HepG2 (cell line): ENCODE results near the gene RITA1. TPM values are rescaled to one million over a fixed set of nuclear protein-coding genes. Genes with fewer than 3 reads are reported as not detected.

Source experiments
- ATF1 ChIP-seq: IDR thresholded peaks from 2 replicates; pipeline ENCODE4 v1.6.1; 2016; ENCODE audit warnings: mild to moderate bottlenecking, control low read depth
- CTCF ChIP-seq: sonication (generic); formaldehyde crosslinking; IDR thresholded peaks from 2 replicates; pipeline ENCODE4 v1.5.0; 2020; ENCODE audit warnings: mild to moderate bottlenecking, missing genetic modification reagents, moderate library complexity
- EEA1 ChIP-seq: sonication (generic); formaldehyde crosslinking; IDR thresholded peaks from 2 replicates; pipeline ENCODE4 v1.5.1; 2020; ENCODE audit warnings: mild to moderate bottlenecking, missing genetic modification reagents, borderline replicate concordance
- KAT2B ChIP-seq: fragments of 150-350 bp; IDR thresholded peaks from 2 replicates; pipeline ENCODE4 v1.6.1; 2014; ENCODE audit warnings: low read depth, low read length, borderline replicate concordance
- MIER3 ChIP-seq: IDR thresholded peaks from 2 replicates; pipeline ENCODE4 v1.6.1; 2016; ENCODE audit warnings: missing compliant biosample characterization, borderline replicate concordance
- NR2F1 ChIP-seq, 2 experiments: fragments of 450-650 bp in 1 of 2; formaldehyde crosslinking in 1 of 2; IDR thresholded peaks; 2 replicates each; pipeline versions ENCODE4 v1.5.0 to v1.6.1; 2016 to 2020; ENCODE audit warnings: mild to moderate bottlenecking in 1 of 2, missing compliant biosample characterization in 1 of 2, missing genetic modification reagents in 1 of 2, moderate library complexity in 1 of 2
- PHF8 ChIP-seq: sonication (generic); formaldehyde crosslinking; IDR thresholded peaks from 2 replicates; pipeline ENCODE4 v1.5.0; 2020; ENCODE audit warnings: missing genetic modification reagents
- RBAK ChIP-seq: sonication (generic); formaldehyde crosslinking; IDR thresholded peaks from 2 replicates; pipeline ENCODE4 v1.5.1; 2020; ENCODE audit warnings: mild to moderate bottlenecking, missing genetic modification reagents
- RXRA ChIP-seq: sonication (generic); formaldehyde crosslinking; IDR thresholded peaks from 2 replicates; pipeline ENCODE4 v1.5.1; 2020; ENCODE audit warnings: missing genetic modification reagents
- THAP7 ChIP-seq: sonication (generic); formaldehyde crosslinking; IDR thresholded peaks from 2 replicates; pipeline ENCODE4 v1.8.1; 2023; ENCODE audit warnings: mild to moderate bottlenecking, missing genetic modification reagents
- ZBTB7B ChIP-seq: sonication (generic); formaldehyde crosslinking; IDR thresholded peaks from 2 replicates; pipeline ENCODE4 v1.4.0; 2020; ENCODE audit warnings: missing genetic modification reagents
- ZFX ChIP-seq: sonication (generic); formaldehyde crosslinking; IDR thresholded peaks from 2 replicates; pipeline ENCODE4 v1.4.0; 2020; ENCODE audit warnings: mild to moderate bottlenecking, low read depth, missing genetic modification reagents, moderate library complexity
- ZNF17 ChIP-seq: sonication (generic); formaldehyde crosslinking; IDR thresholded peaks from 2 replicates; pipeline ENCODE4 v1.5.0; 2020; ENCODE audit warnings: mild to moderate bottlenecking, missing genetic modification reagents
- ZNF234 ChIP-seq: sonication (generic); formaldehyde crosslinking; conservative IDR thresholded peaks from 2 replicates; pipeline ENCODE4 v1.5.1; 2020; ENCODE audit warnings: mild to moderate bottlenecking, missing genetic modification reagents
- ZNF501 ChIP-seq: sonication (generic); formaldehyde crosslinking; IDR thresholded peaks from 2 replicates; pipeline ENCODE4 v1.5.1; 2020; ENCODE audit warnings: mild to moderate bottlenecking, moderate library complexity, missing genetic modification reagents
- ZNF503 ChIP-seq: sonication (generic); formaldehyde crosslinking; IDR thresholded peaks from 2 replicates; pipeline ENCODE4 v1.4.0; 2020; ENCODE audit warnings: missing genetic modification reagents
- ZNF788 ChIP-seq: sonication (generic); formaldehyde crosslinking; IDR thresholded peaks from 2 replicates; pipeline ENCODE4 v1.5.0; 2020; ENCODE audit warnings: mild to moderate bottlenecking, missing genetic modification reagents, borderline replicate concordance
- ZSCAN25 ChIP-seq: sonication (generic); formaldehyde crosslinking; IDR thresholded peaks from 2 replicates; pipeline ENCODE4 v1.8.0; 2022; ENCODE audit warnings: mild to moderate bottlenecking, missing genetic modification reagents
- ZSCAN29 ChIP-seq: sonication (generic); formaldehyde crosslinking; conservative IDR thresholded peaks from 2 replicates; pipeline ENCODE4 v1.4.0; 2020; ENCODE audit warnings: mild to moderate bottlenecking, missing genetic modification reagents
- ZSCAN30 ChIP-seq: sonication (generic); formaldehyde crosslinking; IDR thresholded peaks from 2 replicates; pipeline ENCODE4 v1.5.0; 2020; ENCODE audit warnings: mild to moderate bottlenecking, missing genetic modification reagents
- polyA plus RNA-seq, 8 experiments: library from polyadenylated mRNA; depleted of rRNA in 3 of 8; stranded (reverse) in 7 of 8; unstranded in 1 of 8; fragments of >200 nt; fragmentation: Illumina TruSeq in 4 of 8; extraction: Trizol in 4 of 8; gene quantifications; 2 replicates each; pipeline versions ENCODE4 v1.2.1 to v1.2.3, GENCODE V29; 2011 to 2016; ENCODE audit warnings: low read depth in 4 of 8, missing spikeins in 1 of 8, mixed read lengths in 1 of 8; ENCODE audit not compliant: insufficient read depth in 1 of 8
- total RNA-seq, 5 experiments: library from RNA; depleted of rRNA; stranded (reverse); fragments of >200 nt; fragmentation: Illumina TruSeq; extraction: Trizol; gene quantifications; 2 replicates each; pipeline ENCODE4 v1.2.3, GENCODE V29; 2016; ENCODE audit warnings: low read depth in 1 of 5
- TF ChIP-seq, protein P1 (sequence below): sonication (generic); formaldehyde crosslinking; IDR thresholded peaks from 2 replicates; pipeline ENCODE4 v1.4.0; 2020; ENCODE audit warnings: mild to moderate bottlenecking, low read depth, missing genetic modification reagents

The RITA1 gene
- total and polyA plus RNA-seq, 2 of the 13 experiments (the other 11 are each of a cell fraction or from before 2014, with no cell fraction given), result 12.4 to 28.9 TPM

GRCh38 chr12:113186666-113187325 lies 1.3 kb downstream of the RITA1 start (continued):
- TF ChIP-seq CTCF (CRISPR knock-in tag) (no peak), ZSCAN30 (CRISPR knock-in tag) (no peak), ZNF501 (CRISPR knock-in tag) (peak; percentile 24; the same call in 1 of the 2 replicates), RBAK (CRISPR knock-in tag) (no peak), ZBTB7B (CRISPR knock-in tag) (peak; percentile 41; the same call in 1 of the 2 replicates), NR2F1 (CRISPR knock-in tag; IDR thresholded peaks at IDR 0.05) (0 out of 4 replicates have a peak, but pooled peaks have one; percentile 20 to 21), RXRA (peak; percentile 76), ZSCAN29 (CRISPR knock-in tag) (no peak), ZNF503 (no peak), MIER3 (no peak), ZNF17 (CRISPR knock-in tag) (no peak), ATF1 (CRISPR knock-in tag) (no peak), THAP7 (CRISPR knock-in tag) (no peak), EEA1 (no peak; the same call in 1 of the 2 replicates), ZFX (CRISPR knock-in tag) (peak; percentile 47), PHF8 (peak; percentile 34), ZSCAN25 (CRISPR knock-in tag) (no peak), ZNF788 (no peak), ZNF234 (CRISPR knock-in tag) (no peak), KAT2B (no peak)
- TF ChIP-seq, protein P1, sequence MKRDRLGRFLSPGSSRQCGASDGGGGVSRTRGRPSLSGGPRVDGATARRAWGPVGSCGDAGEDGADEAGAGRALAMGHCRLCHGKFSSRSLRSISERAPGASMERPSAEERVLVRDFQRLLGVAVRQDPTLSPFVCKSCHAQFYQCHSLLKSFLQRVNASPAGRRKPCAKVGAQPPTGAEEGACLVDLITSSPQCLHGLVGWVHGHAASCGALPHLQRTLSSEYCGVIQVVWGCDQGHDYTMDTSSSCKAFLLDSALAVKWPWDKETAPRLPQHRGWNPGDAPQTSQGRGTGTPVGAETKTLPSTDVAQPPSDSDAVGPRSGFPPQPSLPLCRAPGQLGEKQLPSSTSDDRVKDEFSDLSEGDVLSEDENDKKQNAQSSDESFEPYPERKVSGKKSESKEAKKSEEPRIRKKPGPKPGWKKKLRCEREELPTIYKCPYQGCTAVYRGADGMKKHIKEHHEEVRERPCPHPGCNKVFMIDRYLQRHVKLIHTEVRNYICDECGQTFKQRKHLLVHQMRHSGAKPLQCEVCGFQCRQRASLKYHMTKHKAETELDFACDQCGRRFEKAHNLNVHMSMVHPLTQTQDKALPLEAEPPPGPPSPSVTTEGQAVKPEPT (CRISPR knock-in tag), result 0 out of 2 replicates have a peak, but pooled peaks have one; percentile 15
